Measurements from ENCODE around the gene TSC22D1. TPM values are rescaled to one million over a fixed set of nuclear protein-coding genes. Genes with fewer than 3 reads are reported as not detected.

Gene TSC22D1
- total RNA-seq, 2 donors from 2014 or later = 30.7 to 50.1 TPM

DNA sequence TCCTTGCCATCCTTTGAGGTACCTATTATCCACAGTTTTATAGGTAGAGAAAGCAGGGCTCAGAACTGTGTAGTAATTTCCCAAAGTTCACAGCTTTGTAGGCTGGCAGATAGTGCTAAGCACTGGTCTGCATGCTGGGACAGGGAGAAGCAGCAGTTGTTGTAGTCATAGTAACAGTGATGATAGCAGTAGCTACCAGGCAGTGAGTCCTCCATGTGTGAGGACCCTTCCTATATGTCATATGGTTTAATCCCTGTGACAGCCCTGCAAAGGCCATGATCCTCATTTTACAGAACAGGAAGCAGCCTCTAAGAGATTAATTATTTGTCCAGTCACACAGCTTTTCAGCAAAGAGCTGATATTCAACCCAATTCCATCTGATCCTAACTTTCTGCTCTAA, 181.5 kb downstream of the TSC22D1 start:
- intact Hi-C loops (cut with DNase I) = no loop called here
- Histone ChIP-seq H3K27me3 (no peaks in the 10 kb centered on the region), H3K27ac (no peak overlapping the region), H3K36me3 (replicated peaks in 1 of 2; ENCODE audit: insufficient read depth in 1 of 2, low read depth in 2 of 2) (no peaks in the 10 kb centered on the region), H3K9me3 (no peaks in the 10 kb centered on the region), H3K4me3 (no peak overlapping the region), H3K4me1 (no peaks in the 10 kb centered on the region)
- TF ChIP-seq POLR2A (IDR thresholded peaks at IDR 0.05) = no peak
- TF ChIP-seq, protein P1, sequence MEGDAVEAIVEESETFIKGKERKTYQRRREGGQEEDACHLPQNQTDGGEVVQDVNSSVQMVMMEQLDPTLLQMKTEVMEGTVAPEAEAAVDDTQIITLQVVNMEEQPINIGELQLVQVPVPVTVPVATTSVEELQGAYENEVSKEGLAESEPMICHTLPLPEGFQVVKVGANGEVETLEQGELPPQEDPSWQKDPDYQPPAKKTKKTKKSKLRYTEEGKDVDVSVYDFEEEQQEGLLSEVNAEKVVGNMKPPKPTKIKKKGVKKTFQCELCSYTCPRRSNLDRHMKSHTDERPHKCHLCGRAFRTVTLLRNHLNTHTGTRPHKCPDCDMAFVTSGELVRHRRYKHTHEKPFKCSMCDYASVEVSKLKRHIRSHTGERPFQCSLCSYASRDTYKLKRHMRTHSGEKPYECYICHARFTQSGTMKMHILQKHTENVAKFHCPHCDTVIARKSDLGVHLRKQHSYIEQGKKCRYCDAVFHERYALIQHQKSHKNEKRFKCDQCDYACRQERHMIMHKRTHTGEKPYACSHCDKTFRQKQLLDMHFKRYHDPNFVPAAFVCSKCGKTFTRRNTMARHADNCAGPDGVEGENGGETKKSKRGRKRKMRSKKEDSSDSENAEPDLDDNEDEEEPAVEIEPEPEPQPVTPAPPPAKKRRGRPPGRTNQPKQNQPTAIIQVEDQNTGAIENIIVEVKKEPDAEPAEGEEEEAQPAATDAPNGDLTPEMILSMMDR (IDR thresholded peaks at IDR 0.05) = no peak
- ATAC-seq (no peak), DNase-seq (no peak)

DNA sequence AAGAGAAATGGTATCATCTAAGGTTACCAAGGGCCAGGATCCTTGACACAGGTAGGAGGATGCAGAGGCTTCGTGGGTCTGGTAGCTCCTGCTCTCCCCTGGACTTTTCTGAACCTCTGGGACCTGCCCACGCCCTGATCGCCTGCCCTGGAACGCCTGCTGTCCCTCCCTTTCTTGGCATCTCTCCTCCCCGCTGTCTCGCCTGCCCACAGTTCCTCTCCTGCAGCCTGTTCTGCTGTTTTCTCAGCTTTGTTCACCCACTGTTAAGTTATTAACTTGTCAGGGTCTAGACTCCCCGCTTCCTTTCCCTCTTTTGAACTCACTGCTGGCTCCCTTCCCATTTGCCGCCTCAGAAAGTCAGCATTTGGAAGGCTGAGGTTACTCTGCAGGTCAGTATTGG, 182.7 kb downstream of the TSC22D1 start:
- no peak overlapping the region for H3K27ac ChIP-seq
- peak in 3 of 4 donors; percentile 15 to 52 (median 34) for DNase-seq
- ATAC-seq = peak; percentile 63

DNA sequence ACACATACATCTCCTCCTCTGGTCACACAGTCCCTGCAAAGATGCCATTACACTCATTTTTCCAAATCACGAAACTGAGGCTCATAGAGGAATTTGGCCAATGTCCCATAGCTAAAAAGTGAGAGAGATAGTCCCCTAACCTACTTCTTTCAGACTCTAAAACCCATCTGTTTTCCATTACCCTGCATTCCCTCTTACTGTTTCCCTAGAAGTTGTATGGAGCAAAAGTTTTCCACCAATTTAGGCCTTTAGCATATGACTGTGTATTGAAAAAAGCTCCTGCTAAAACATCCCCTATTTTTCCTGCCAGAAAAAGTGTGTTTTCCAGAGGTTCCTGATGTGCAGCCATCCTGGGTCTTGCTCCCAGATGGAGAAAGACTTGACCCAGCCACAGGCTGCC, 186.3 kb downstream of the TSC22D1 start:
- Histone ChIP-seq H3K9me3 (no peaks in the 10 kb centered on the region), H3K27me3 (no peaks in the 10 kb centered on the region), H3K27ac (no peak overlapping the region), H3K4me3 (no peak overlapping the region), H3K4me1 (no peaks in the 10 kb centered on the region), H3K36me3 (replicated peaks in 1 of 2; ENCODE audit: insufficient read depth in 1 of 2, low read depth in 2 of 2) (no peaks in the 10 kb centered on the region)
- TF ChIP-seq, protein P1 (IDR thresholded peaks at IDR 0.05) = no peak
- TF ChIP-seq POLR2A (IDR thresholded peaks at IDR 0.05) = no peak
- ATAC-seq (no peak), DNase-seq (no peak)
- intact Hi-C loops (cut with DNase I) = no loop called here
- WGBS, 2 donors = 78 to 88% methylated on average over 1 of the region's 1 CpG

More for the DNA sequence above, 182.7 kb downstream of the TSC22D1 start:
- no peaks in the 10 kb centered on the region for H3K9me3 ChIP-seq
- no peaks in the 10 kb centered on the region for H3K36me3 ChIP-seq (replicated peaks in 1 of 2; ENCODE audit: insufficient read depth in 1 of 2, low read depth in 2 of 2)
- H3K4me1 ChIP-seq = no peaks in the 10 kb centered on the region
- intact Hi-C loops (cut with DNase I) = no loop called here
- H3K27me3 ChIP-seq = no peaks in the 10 kb centered on the region
- WGBS, 2 donors = 20 to 21% methylated on average over 8 of the region's 8 CpGs
- no peak for TF ChIP-seq POLR2A (IDR thresholded peaks at IDR 0.05)
- TF ChIP-seq, protein P1 (IDR thresholded peaks at IDR 0.05) = peak in 3 of 7 experiments; percentile 2 to 8 (median 6)
- no peak overlapping the region for H3K4me3 ChIP-seq

DNA sequence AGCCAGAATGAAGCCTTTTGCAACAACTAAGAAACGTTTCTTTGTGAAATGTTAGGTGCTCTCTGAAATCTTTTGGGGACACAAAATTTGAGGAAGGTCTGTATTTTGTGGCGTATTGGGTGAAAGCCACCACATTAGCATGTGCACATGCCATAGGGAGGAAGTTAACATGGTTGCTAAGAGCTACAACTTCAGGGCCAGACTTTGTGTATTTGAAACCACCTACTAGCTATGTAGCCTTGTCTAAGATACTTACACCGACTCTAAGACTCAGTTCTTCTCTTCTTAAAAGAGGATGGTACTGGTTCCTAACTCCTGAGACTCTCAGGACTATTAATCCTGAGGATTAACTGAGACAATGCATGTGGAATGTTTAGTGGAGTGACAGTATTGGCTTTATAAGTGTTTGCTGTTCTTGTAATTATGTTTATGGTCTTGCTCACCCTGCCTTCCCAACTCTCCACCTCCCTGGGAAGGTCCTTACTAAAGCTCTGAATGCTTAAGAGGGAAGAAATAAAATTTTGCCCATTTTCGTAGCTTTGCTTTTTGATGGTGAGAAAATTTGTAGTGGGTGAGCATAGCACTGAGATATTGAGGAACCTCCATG, 187.0 kb downstream of the TSC22D1 start:
- Histone ChIP-seq H3K9me3 (no peaks in the 10 kb centered on the region), H3K4me3 (no peak overlapping the region), H3K27me3 (no peaks in the 10 kb centered on the region), H3K27ac (no peak overlapping the region), H3K36me3 (replicated peaks in 1 of 2; ENCODE audit: insufficient read depth in 1 of 2, low read depth in 2 of 2) (no peaks in the 10 kb centered on the region), H3K4me1 (no peaks in the 10 kb centered on the region)
- TF ChIP-seq POLR2A (IDR thresholded peaks at IDR 0.05) = no peak
- TF ChIP-seq, protein P1 (IDR thresholded peaks at IDR 0.05) = no peak
- intact Hi-C loops (cut with DNase I) = no loop called here
- WGBS, 2 donors = 61 to 69% methylated on average over 4 of the region's 4 CpGs
- DNase-seq = no peak
- ATAC-seq = no peak

DNA sequence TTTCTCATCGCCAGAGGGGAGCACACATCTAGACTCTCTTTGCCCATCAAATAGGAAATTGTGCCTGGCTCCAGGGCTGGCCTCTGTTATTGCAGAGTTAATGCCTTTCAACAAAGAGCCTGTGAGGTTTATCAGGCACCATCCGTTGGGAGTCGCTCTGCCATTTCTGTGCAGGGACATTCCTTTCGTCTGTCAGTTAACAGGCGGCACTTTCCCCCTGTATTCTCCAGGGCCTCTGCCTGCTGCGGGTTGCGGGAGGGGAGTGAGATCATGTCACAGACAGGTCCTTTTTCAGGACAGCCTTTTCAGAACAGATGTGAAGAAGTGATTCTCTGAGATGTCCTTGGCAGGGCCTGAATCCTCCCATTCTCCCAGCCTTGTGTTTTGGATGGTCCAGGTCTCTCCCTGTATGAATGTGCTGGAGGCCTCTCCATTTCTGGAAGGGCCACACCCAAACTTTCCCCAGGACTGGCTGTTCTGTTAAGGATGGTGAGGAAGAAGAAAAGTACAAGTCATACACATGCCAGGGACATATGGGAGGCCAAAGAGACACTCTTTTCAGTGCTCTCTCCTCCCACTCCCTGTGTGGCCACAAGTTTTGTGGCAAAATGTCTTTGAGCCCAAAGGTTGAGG, 187.6 kb downstream of the TSC22D1 start:
- ATAC-seq = no peak
- H3K4me1 ChIP-seq = no peaks in the 10 kb centered on the region
- no peak overlapping the region for H3K4me3 ChIP-seq
- no peaks in the 10 kb centered on the region for H3K36me3 ChIP-seq (replicated peaks in 1 of 2; ENCODE audit: insufficient read depth in 1 of 2, low read depth in 2 of 2)
- intact Hi-C loops (cut with DNase I) = no loop called here
- no peaks in the 10 kb centered on the region for H3K9me3 ChIP-seq
- DNase-seq = no peak
- TF ChIP-seq, protein P1 (IDR thresholded peaks at IDR 0.05) = no peak
- no peak for TF ChIP-seq POLR2A (IDR thresholded peaks at IDR 0.05)
- no peak overlapping the region for H3K27ac ChIP-seq
- no peaks in the 10 kb centered on the region for H3K27me3 ChIP-seq
- WGBS, 2 donors = 71 to 75% methylated on average over 7 of the region's 7 CpGs
